ENCODE measurements around the gene UBN1.

The UBN1 gene

GRCh38 chr16:4846901-4847773 is at the start of gene UBN1, which contains the start of gene GLYR1:
UBN1 (plus strand) TSS chr16:4847481; CDS start chr16:4852918, 5,437 bp downstream.
GLYR1 (minus strand) TSS chr16:4847288; CDS start chr16:4847265, 23 bp downstream.
- peak within 1 kb of the TSS; percentile 93 to 99 (median 96) for H3K27ac ChIP-seq
- H4K20me1 ChIP-seq: peaks cover 70 to 92% (median 87%) of the 10 kb centered on the region in 11 experiments; a peak in 21 of 22 replicates
- peaks cover 33 to 56% (median 44%) of the 10 kb centered on the region in 10 experiments for H3K4me1 ChIP-seq
- no peaks in the 10 kb centered on the region for H3K27me3 ChIP-seq
- peaks cover 28 to 61% (median 37%) of the 10 kb centered on the region in 11 experiments for H3K36me3 ChIP-seq
- H3K9me3 ChIP-seq (replicated peaks in 1 of 11): no peaks in the 10 kb centered on the region
- H3K4me2 ChIP-seq: peak within 1 kb of the TSS; percentile 90 to 97 (median 94)
- no peak for TF ChIP-seq Cebpa-rat (IDR thresholded peaks at IDR 0.05)
- H3K4me3 ChIP-seq: peak within 1 kb of the TSS; percentile 88 to 100 (median 96)
- peak within 1 kb of the TSS; percentile 93 to 99 (median 97) for H3K9ac ChIP-seq

GRCh38 chr16:4797805-4798252 is 49.5 kb upstream of the UBN1 start:
- no peak overlapping the region for H3K9ac ChIP-seq
- H4K20me1 ChIP-seq: peaks cover 0 to 10% (median 0%) of the 10 kb centered on the region in 11 experiments; a peak in 1 of 22 replicates
- peaks cover 7 to 42% (median 26%) of the 10 kb centered on the region in 11 experiments; a peak in 20 of 22 replicates for H3K36me3 ChIP-seq

GRCh38 chr16:4798456-4798855 is 48.8 kb upstream of the UBN1 start:
- Histone ChIP-seq H3K9me3 (replicated peaks in 1 of 11) (no peaks in the 10 kb centered on the region), H3K27me3 (no peaks in the 10 kb centered on the region), H3K36me3 (peaks cover 7 to 42% (median 26%) of the 10 kb centered on the region in 11 experiments; a peak in 20 of 22 replicates), H3K9ac (no peak overlapping the region), H3K4me1 (peaks cover 27 to 57% (median 38%) of the 10 kb centered on the region in 10 experiments), H4K20me1 (peaks cover 0 to 10% (median 0%) of the 10 kb centered on the region in 11 experiments; a peak in 1 of 22 replicates), H3K4me3 (no peak overlapping the region), H3K4me2 (peak overlapping the region in 2 of 11 experiments; percentile 97 to 100; a peak in 2 of 22 replicates), H3K27ac (peak overlapping the region in 3 of 11 experiments; percentile 83 to 89 (median 89); a peak in 4 of 22 replicates)
- TF ChIP-seq Cebpa-rat (IDR thresholded peaks at IDR 0.05): no peak

More at GRCh38 chr16:4797805-4798252, 49.5 kb upstream of the UBN1 start:
- H3K27ac ChIP-seq: peak overlapping the region in 3 of 11 experiments; percentile 28 to 89 (median 34); a peak in 4 of 22 replicates
- no peak overlapping the region for H3K4me2 ChIP-seq
- no peaks in the 10 kb centered on the region for H3K27me3 ChIP-seq
- H3K4me3 ChIP-seq: no peak overlapping the region
- no peak for TF ChIP-seq Cebpa-rat (IDR thresholded peaks at IDR 0.05)
- no peaks in the 10 kb centered on the region for H3K9me3 ChIP-seq (replicated peaks in 1 of 11)
- peaks cover 22 to 53% (median 33%) of the 10 kb centered on the region in 10 experiments for H3K4me1 ChIP-seq

- peak overlapping the region in 10 of 11 experiments; percentile 95 to 100 (median 97); a peak in 19 of 22 replicates for H3K4me2 ChIP-seq
- peaks cover 12 to 50% (median 33%) of the 10 kb centered on the region in 11 experiments for H3K36me3 ChIP-seq
- peak overlapping the region in 8 of 11 experiments; percentile 72 to 86 (median 81); a peak in 16 of 22 replicates for H3K9ac ChIP-seq
- peaks cover 0 to 19% (median 5%) of the 10 kb centered on the region in 11 experiments; a peak in 7 of 22 replicates for H4K20me1 ChIP-seq
- no peaks in the 10 kb centered on the region for H3K9me3 ChIP-seq (replicated peaks in 1 of 11)
- H3K4me1 ChIP-seq: peaks cover 31 to 64% (median 46%) of the 10 kb centered on the region in 10 experiments
- H3K27me3 ChIP-seq: no peaks in the 10 kb centered on the region
- no peak for TF ChIP-seq Cebpa-rat (IDR thresholded peaks at IDR 0.05)
- H3K4me3 ChIP-seq: peak overlapping the region in 5 of 10 experiments; percentile 72 to 97 (median 87); a peak in 6 of 20 replicates
- peak overlapping the region in 9 of 11 experiments; percentile 62 to 89 (median 81); a peak in 17 of 22 replicates for H3K27ac ChIP-seq
These were observed 48.0 kb upstream of the UBN1 start for GRCh38 chr16:4799171-4799855.

GRCh38 chr16:4800290-4801041 is 46.8 kb upstream of the UBN1 start:
- Histone ChIP-seq H3K4me3 (peak overlapping the region; percentile 69 to 97 (median 85)), H3K36me3 (peaks cover 24 to 60% (median 45%) of the 10 kb centered on the region in 11 experiments), H3K9me3 (replicated peaks in 1 of 11) (no peaks in the 10 kb centered on the region), H3K27me3 (no peaks in the 10 kb centered on the region), H3K4me2 (peak overlapping the region; percentile 95 to 100 (median 97)), H3K27ac (peak overlapping the region in 10 of 11 experiments; percentile 36 to 89 (median 81); a peak in 21 of 22 replicates), H3K4me1 (peaks cover 31 to 64% (median 50%) of the 10 kb centered on the region in 10 experiments), H4K20me1 (peaks cover 0 to 21% (median 5%) of the 10 kb centered on the region in 11 experiments; a peak in 7 of 22 replicates), H3K9ac (peak overlapping the region; percentile 72 to 86 (median 79); a peak in 20 of 22 replicates)
- TF ChIP-seq Cebpa-rat (IDR thresholded peaks at IDR 0.05): peak in 5 of 11 experiments; percentile 31 to 84 (median 75); a peak in 9 of 22 replicates

- Histone ChIP-seq H3K27me3 (no peaks in the 10 kb centered on the region), H3K27ac (peak overlapping the region in 10 of 11 experiments; percentile 23 to 89 (median 81); a peak in 19 of 22 replicates), H3K4me2 (peak overlapping the region; percentile 95 to 100 (median 97)), H3K4me1 (peaks cover 31 to 56% (median 47%) of the 10 kb centered on the region in 10 experiments), H3K9ac (peak overlapping the region; percentile 72 to 86 (median 79)), H3K9me3 (replicated peaks in 1 of 11) (no peaks in the 10 kb centered on the region), H3K36me3 (peaks cover 32 to 60% (median 53%) of the 10 kb centered on the region in 11 experiments), H3K4me3 (peak overlapping the region; percentile 69 to 97 (median 85)), H4K20me1 (peaks cover 0 to 18% (median 5%) of the 10 kb centered on the region in 11 experiments; a peak in 7 of 22 replicates)
- no peak for TF ChIP-seq Cebpa-rat (IDR thresholded peaks at IDR 0.05)
These were observed 46.0 kb upstream of the UBN1 start for GRCh38 chr16:4801051-4801961.
